ENCODE measurements around the gene GALNT14.

DNA sequence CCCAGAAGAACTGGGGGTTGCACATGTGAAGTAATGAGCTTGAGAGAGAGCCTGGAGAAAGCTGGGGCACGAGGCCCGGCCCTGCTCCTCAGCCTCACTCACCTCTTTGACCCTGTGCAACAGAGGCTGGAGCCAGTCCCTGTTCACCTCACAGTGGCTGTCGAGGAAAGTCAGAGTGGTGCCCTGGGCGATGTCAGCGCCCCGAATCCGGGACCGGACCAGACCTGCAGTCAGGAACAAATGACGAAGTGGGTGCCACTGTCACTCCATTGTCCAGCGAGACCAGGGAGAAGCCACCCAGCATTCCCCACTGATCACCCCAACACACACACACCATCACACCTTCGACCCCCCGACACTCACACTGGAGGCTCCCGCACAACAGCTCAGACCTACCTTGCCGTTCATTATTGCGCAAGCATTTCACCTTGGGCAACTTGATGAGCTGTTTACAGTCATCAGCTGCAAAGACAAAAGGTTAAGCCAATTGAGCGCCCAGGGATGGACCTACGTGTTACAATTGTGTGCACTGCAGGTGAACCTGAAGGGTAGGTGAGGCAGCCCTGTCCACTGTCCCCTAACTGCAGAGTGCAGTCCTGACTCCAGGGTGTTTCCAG, 182.6 kb downstream of the GALNT14 start:
- TF ChIP-seq CTCF (IDR thresholded peaks at IDR 0.05), result no peak
- no peak for TF ChIP-seq POLR2A (IDR thresholded peaks at IDR 0.05)
